T-cell (primary cell): ENCODE results near the gene SPAST. TPM values are rescaled to one million over a fixed set of nuclear protein-coding genes. Genes with fewer than 3 reads are reported as not detected.

Source experiments
- ATAC-seq, 4 experiments: fragments of 200-7000 bp in 3 of 4; fragments of 150-1000 bp in 1 of 4; cut with Tn5 transposase; replicated peaks in 1 of 4; 1 replicate in 3 of 4; 2 replicates in 1 of 4; pipeline ENCODE4 v1.10.0; 2021; ENCODE audit warnings: moderate library complexity in 3 of 4, mild to moderate bottlenecking in 2 of 4, moderate number of reproducible peaks in 1 of 4
- CTCF ChIA-PET, 2 donors: fragments of 300-600 bp; sonication (Branson Sonifier 250); formaldehyde crosslinking; loops; one replicate each; lab custom pipeline; 2022; ENCODE audit warnings: antibody characterized with exemption in 2 of 2; lab: Charles Lee
- POLR2A ChIA-PET, 2 donors: fragments of 300-600 bp; sonication (Branson Sonifier 250); formaldehyde crosslinking; loops; one replicate each; lab custom pipeline; 2022; ENCODE audit warnings: antibody characterized with exemption in 2 of 2; lab: Charles Lee
- DNase-seq, 35 experiments: peaks; one replicate each; pipeline versions ENCODE4 v3.0.0 to v3.0.0-alpha.2; 2013 to 2023
- H3K27ac ChIP-seq: one replicate; pipeline ENCODE4 v1.5.1; 2013; ENCODE audit warnings: low read length
- H3K27me3 ChIP-seq, 2 experiments: replicated peaks in 1 of 2; 1 replicate in 1 of 2; 2 replicates in 1 of 2; pipeline versions ENCODE4 v1.6.1 to v1.7.0; 2013; ENCODE audit warnings: low read length in 1 of 2, mixed read lengths in 1 of 2; ENCODE audit not compliant: control insufficient read depth in 2 of 2, insufficient read depth in 2 of 2; ENCODE audit errors: extremely low read depth in 1 of 2
- H3K36me3 ChIP-seq, 2 donors: 1 replicate in 1 of 2; 2 replicates in 1 of 2; pipeline versions ENCODE4 v1.6.1 to v1.7.0; 2013; ENCODE audit warnings: low read length in 1 of 2; ENCODE audit not compliant: control insufficient read depth in 2 of 2, insufficient read depth in 1 of 2; ENCODE audit errors: extremely low read depth in 1 of 2
- H3K4me1 ChIP-seq, 2 experiments: 1 replicate in 1 of 2; 2 replicates in 1 of 2; pipeline versions ENCODE4 v1.6.1 to v1.7.0; 2013; ENCODE audit warnings: low read length in 2 of 2, mixed read lengths in 1 of 2; ENCODE audit not compliant: insufficient read depth in 2 of 2, control insufficient read depth in 1 of 2; ENCODE audit errors: extremely low read depth in 1 of 2
- H3K4me3 ChIP-seq, 2 donors: 1 replicate in 1 of 2; 2 replicates in 1 of 2; pipeline versions ENCODE4 v1.5.1 to v1.7.0; 2013; ENCODE audit warnings: mild to moderate bottlenecking in 2 of 2, low read length in 1 of 2, moderate library complexity in 1 of 2; ENCODE audit not compliant: control insufficient read depth in 1 of 2; ENCODE audit errors: extremely low read depth in 1 of 2
- H3K9me3 ChIP-seq: 2 replicates; pipeline ENCODE4 v1.7.0; 2013
- H3K27ac Mint-ChIP-seq, 2 donors: one replicate each; pipeline ENCODE4 v1.8.0; 2020 to 2021; ENCODE audit warnings: mild to moderate bottlenecking in 2 of 2, mixed read lengths in 2 of 2
- H3K27me3 Mint-ChIP-seq, 2 donors: one replicate each; pipeline ENCODE4 v1.8.0; 2021 to 2022; ENCODE audit warnings: mixed read lengths in 2 of 2
- H3K36me3 Mint-ChIP-seq: one replicate; pipeline ENCODE4 v1.8.0; 2021; ENCODE audit warnings: mixed read lengths
- H3K4me1 Mint-ChIP-seq, 3 donors: one replicate each; pipeline ENCODE4 v1.8.0; 2020 to 2022; ENCODE audit warnings: mixed read lengths in 3 of 3, mild to moderate bottlenecking in 1 of 3
- H3K4me3 Mint-ChIP-seq, 3 donors: one replicate each; pipeline ENCODE4 v1.8.0; 2020 to 2022; ENCODE audit warnings: mild to moderate bottlenecking in 3 of 3, mixed read lengths in 3 of 3, moderate library complexity in 3 of 3
- H3K9me3 Mint-ChIP-seq, 3 donors: one replicate each; pipeline ENCODE4 v1.8.0; 2020 to 2022; ENCODE audit warnings: mixed read lengths in 3 of 3
- WGBS: methylation state at CpG from one replicate; pipeline ENCODE4 v1.1.5; 2013; ENCODE audit warnings: missing lambda C conversion rate; ENCODE audit not compliant: insufficient coverage; 5-methylcytosine and 5-hydroxymethylcytosine counted together
- total RNA-seq, 35 experiments: library from RNA in 6 of 35; stranded (reverse) in 6 of 35; fragments of 120-200 nt in 1 of 35; gene quantifications; one replicate each; pipeline versions ENCODE4 v1.2.1 to v1.2.4 and lab custom pipeline; 2013 to 2026

The SPAST gene
- total RNA-seq, 5 donors from 2014 or later (not counting 1 experiment from before 2014, with no cell fraction given), result 17.7 to 21.9 (median 19.9) TPM

DNA sequence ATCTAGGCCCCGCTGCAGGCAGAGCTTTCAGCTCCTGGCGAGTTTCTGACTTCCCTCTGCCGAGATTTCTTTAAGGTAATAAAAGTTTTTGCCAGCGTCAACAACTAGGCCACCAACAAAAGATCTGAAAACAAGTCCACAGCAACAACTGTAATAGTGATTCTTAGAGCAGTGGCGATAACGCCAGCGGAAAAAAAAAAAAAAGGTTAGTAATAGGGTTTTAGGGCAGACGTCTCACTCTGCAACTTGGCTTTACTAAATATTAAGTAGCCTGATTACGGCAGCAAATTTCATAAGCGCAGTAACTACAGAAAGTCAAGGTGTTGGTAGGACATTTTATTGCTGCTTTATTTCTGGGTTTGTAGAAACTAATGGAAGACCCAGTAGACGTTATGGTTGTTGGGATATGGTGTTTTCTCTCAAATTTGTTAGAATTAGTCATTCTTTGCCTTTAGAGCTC lies 102.8 kb downstream of the SPAST start:
- H3K27ac ChIP-seq, result peak overlapping the region; percentile 47
- no peaks in the 10 kb centered on the region for H3K9me3 Mint-ChIP-seq
- H3K9me3 ChIP-seq, result no peaks in the 10 kb centered on the region
- ChIA-PET POLR2A (interaction anchor here (0.5 to 1.1 kb wide), 5 partner anchors 9 to 1935 kb away, joined by 3 to 5 read pairs (median 3); partner anchors contain the start of genes DPY30 (in 1 of the 2) and LBH (in 1 of the 2)), CTCF (interaction anchor here in 1 of 2 donors (0.6 to 1.2 kb wide), 4 partner anchors 102 to 128 kb away, joined by 3 to 9 read pairs (median 4); partner anchors contain the start of genes DPY30 and SPAST)
- 0% methylated on average over 3 of the region's 11 CpGs for WGBS
- H3K27me3 ChIP-seq, result no peaks in the 10 kb centered on the region
- peaks cover 27 to 41% (median 38%) of the 10 kb centered on the region in 3 donors for H3K4me1 Mint-ChIP-seq
- peak overlapping the region; percentile 94 to 98 for H3K27ac Mint-ChIP-seq
- H3K27me3 Mint-ChIP-seq, result no peaks in the 10 kb centered on the region
- peak overlapping the region; percentile 69 to 95 for H3K4me3 ChIP-seq
- H3K36me3 Mint-ChIP-seq, result peaks cover 7% of the 10 kb centered on the region
- no peaks in the 10 kb centered on the region for H3K36me3 ChIP-seq
- H3K4me3 Mint-ChIP-seq, result peak overlapping the region; percentile 97 to 99 (median 98)
- peaks cover 5 to 9% of the 10 kb centered on the region in 2 experiments for H3K4me1 ChIP-seq
- DNase-seq (peak in 1 of 35 experiments; percentile 3), ATAC-seq (no peak)

DNA sequence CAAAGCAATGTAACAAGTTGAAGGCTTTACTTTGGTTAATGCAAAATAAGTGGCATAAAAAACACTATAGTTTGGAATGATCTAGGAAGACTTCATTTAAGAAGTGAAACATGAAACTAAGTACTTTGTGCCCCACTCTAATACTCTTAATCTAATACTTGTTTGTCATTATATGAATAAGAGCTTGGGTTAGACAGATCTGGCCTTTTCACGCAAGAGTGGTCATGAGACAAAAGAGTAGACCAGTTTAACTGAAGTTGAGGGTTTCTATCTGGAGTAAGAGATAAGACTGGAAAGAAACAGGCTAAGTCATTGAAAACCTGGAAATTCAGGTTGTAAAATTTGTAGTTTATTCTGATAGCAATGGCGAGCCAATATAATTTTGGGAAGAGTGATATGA lies 105.2 kb downstream of the SPAST start:
- CTCF ChIA-PET, result no interaction called here
- peaks cover 41 to 56% (median 51%) of the 10 kb centered on the region in 3 donors for H3K4me1 Mint-ChIP-seq
- Histone ChIP-seq H3K36me3 (peaks cover 0 to 15% of the 10 kb centered on the region in 2 donors), H3K27me3 (no peaks in the 10 kb centered on the region), H3K4me1 (peaks cover 5 to 9% of the 10 kb centered on the region in 2 experiments), H3K27ac (no peak overlapping the region), H3K9me3 (no peaks in the 10 kb centered on the region), H3K4me3 (no peak overlapping the region)
- H3K27ac Mint-ChIP-seq, result no peak overlapping the region
- no peak for ATAC-seq
- WGBS, result 89% methylated on average over 1 of the region's 2 CpGs
- POLR2A ChIA-PET, result interaction anchor here in 1 of 2 donors (0.6 kb wide), 1 partner anchor 56 kb away, joined by 3 read pairs; no protein-coding TSS in a partner anchor
- no peak overlapping the region for H3K4me3 Mint-ChIP-seq
- DNase-seq, result no peak
- H3K36me3 Mint-ChIP-seq, result peaks cover 22% of the 10 kb centered on the region
- no peaks in the 10 kb centered on the region for H3K27me3 Mint-ChIP-seq
- no peaks in the 10 kb centered on the region for H3K9me3 Mint-ChIP-seq

DNA sequence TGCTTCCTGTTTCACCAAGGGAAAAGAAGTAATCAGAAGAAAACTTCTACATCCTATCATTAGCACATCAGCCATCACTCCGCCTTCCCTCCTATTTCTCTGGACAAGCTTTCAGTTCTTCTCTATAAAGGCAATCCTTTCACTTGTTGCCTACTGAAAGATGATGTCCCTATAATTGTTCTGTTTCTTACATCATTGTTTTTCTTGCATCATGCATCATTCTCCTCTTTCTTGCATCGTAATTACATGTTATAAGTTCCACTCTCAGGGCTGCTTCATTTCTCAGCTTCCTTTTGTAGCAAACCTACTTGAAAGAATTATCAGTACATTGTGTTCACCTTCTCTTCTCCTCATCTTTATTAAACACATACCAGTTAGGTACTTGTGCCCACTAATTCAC lies 109.5 kb downstream of the SPAST start:
- Mint-ChIP-seq H3K36me3 (peaks cover 30% of the 10 kb centered on the region), H3K4me1 (peaks cover 20 to 32% (median 26%) of the 10 kb centered on the region in 3 donors), H3K27me3 (no peaks in the 10 kb centered on the region), H3K27ac (no peak overlapping the region), H3K4me3 (no peak overlapping the region), H3K9me3 (no peaks in the 10 kb centered on the region)
- Histone ChIP-seq H3K27me3 (no peaks in the 10 kb centered on the region), H3K36me3 (peaks cover 6 to 39% of the 10 kb centered on the region in 2 donors), H3K4me3 (no peak overlapping the region), H3K9me3 (no peaks in the 10 kb centered on the region), H3K4me1 (no peaks in the 10 kb centered on the region), H3K27ac (no peak overlapping the region)
- ATAC-seq (no peak), DNase-seq (no peak)
- ChIA-PET CTCF (interaction anchor here (0.6 to 0.7 kb wide), 2 partner anchors 107 to 121 kb away, joined by 3 to 6 read pairs; no protein-coding TSS in a partner anchor), POLR2A (interaction anchor here in 1 of 2 donors (0.6 kb wide), 1 partner anchor 145 kb away, joined by 3 read pairs; no protein-coding TSS in a partner anchor)
- 92% methylated on average over 2 of the region's 2 CpGs for WGBS

DNA sequence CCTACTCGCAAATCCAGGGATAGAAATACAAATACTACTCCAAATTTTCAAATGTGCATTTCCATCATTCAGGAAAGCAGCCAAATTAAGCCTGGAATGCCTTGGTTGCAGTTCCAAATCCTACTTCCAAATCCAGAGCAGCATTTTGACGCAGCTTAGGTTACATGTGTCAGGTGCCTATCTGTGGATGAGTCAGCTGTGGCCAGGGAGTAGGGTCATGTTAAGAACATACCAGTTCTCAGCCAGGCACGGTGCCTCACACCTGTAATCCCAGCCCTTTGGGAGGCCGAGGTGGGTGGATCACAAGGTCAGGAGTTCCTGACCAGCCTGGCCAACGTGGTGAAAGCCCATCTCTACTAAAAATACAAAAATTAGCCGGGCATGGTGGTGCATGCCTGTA lies 119.3 kb downstream of the SPAST start:
- no peaks in the 10 kb centered on the region for H3K27me3 Mint-ChIP-seq
- ATAC-seq (no peak), DNase-seq (no peak)
- H3K4me1 Mint-ChIP-seq, result peaks cover 1 to 8% (median 3%) of the 10 kb centered on the region in 3 donors
- 100% methylated on average over 1 of the region's 6 CpGs for WGBS
- Histone ChIP-seq H3K4me1 (no peaks in the 10 kb centered on the region), H3K27me3 (no peaks in the 10 kb centered on the region), H3K36me3 (peaks cover 3 to 54% of the 10 kb centered on the region in 2 donors), H3K9me3 (no peaks in the 10 kb centered on the region), H3K27ac (no peak overlapping the region), H3K4me3 (no peak overlapping the region)
- H3K9me3 Mint-ChIP-seq, result no peaks in the 10 kb centered on the region
- H3K27ac Mint-ChIP-seq, result no peak overlapping the region
- ChIA-PET CTCF (no interaction called here), POLR2A (no interaction called here)
- H3K36me3 Mint-ChIP-seq, result peaks cover 24% of the 10 kb centered on the region
- H3K4me3 Mint-ChIP-seq, result no peak overlapping the region

DNA sequence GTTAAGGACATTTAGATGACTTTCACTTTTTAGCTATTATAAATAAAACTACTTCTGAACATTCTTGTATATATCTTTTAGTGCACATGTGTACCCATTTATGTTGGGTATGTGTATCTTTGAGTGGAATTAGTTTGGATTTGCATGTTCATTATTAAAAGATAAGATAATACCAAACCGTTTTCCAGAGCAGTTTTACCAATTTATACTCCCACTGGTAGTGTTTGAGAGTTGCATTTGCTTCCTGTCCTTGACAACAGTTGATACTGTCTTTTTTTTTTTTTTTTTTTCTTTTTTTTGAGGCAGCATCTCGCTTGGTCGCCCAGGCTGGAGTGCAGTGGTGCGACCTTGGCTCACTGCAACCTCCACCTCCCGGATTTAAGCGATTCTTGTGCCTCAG lies 125.7 kb downstream of the SPAST start:
- POLR2A ChIA-PET, result no interaction called here
- DNase-seq (no peak), ATAC-seq (no peak)
- Mint-ChIP-seq H3K4me1 (peaks cover 21 to 27% (median 25%) of the 10 kb centered on the region in 3 donors), H3K27ac (no peak overlapping the region), H3K27me3 (no peaks in the 10 kb centered on the region), H3K36me3 (peaks cover 38% of the 10 kb centered on the region), H3K4me3 (no peak overlapping the region), H3K9me3 (no peaks in the 10 kb centered on the region)
- CTCF ChIA-PET, result interaction anchor here in 1 of 2 donors (0.7 kb wide), 1 partner anchor 302 kb away, joined by 3 read pairs; no protein-coding TSS in a partner anchor
- H3K27me3 ChIP-seq, result no peaks in the 10 kb centered on the region
- WGBS, result no CpG with 5 or more reads among the region's 6 CpGs
- H3K4me3 ChIP-seq, result no peak overlapping the region
- H3K4me1 ChIP-seq, result peaks cover 0 to 6% of the 10 kb centered on the region in 2 experiments
- H3K9me3 ChIP-seq, result no peaks in the 10 kb centered on the region
- H3K27ac ChIP-seq, result no peak overlapping the region
- H3K36me3 ChIP-seq, result peaks cover 0 to 40% of the 10 kb centered on the region in 2 donors

DNA sequence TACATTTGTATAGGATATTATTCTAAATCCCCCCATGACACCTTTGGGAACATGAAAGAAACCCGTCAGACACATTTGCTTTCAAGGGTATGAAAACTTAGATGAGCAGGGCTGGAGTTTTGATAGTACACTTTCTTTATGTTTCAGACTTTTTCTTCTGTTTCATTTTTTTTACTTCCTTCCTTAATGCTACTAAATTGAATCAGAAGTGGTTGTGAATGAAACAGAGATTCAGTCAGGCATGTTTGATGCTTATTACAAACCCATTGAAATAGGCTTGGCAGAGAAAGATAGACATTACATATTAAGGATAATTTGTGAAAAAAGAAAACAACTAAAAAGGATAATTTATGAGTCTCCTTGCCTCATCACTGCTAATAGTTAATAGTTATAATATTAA lies 129.1 kb downstream of the SPAST start:
- no CpG with 5 or more reads among the region's 1 CpG for WGBS
- Mint-ChIP-seq H3K4me1 (peaks cover 18 to 25% (median 25%) of the 10 kb centered on the region in 3 donors), H3K4me3 (no peak overlapping the region), H3K27ac (no peak overlapping the region), H3K27me3 (no peaks in the 10 kb centered on the region), H3K36me3 (peaks cover 32% of the 10 kb centered on the region), H3K9me3 (no peaks in the 10 kb centered on the region)
- Histone ChIP-seq H3K9me3 (no peaks in the 10 kb centered on the region), H3K27me3 (no peaks in the 10 kb centered on the region), H3K36me3 (peaks cover 0 to 31% of the 10 kb centered on the region in 2 donors), H3K4me3 (no peak overlapping the region), H3K4me1 (peaks cover 0 to 6% of the 10 kb centered on the region in 2 experiments), H3K27ac (no peak overlapping the region)
- ChIA-PET POLR2A (no interaction called here), CTCF (interaction anchor here in 1 of 2 donors (0.5 kb wide), 1 partner anchor 31 kb away, joined by 3 read pairs; no protein-coding TSS in a partner anchor)
- DNase-seq (no peak), ATAC-seq (no peak)
